ENCODE results near the gene RFX2.
A peak's percentile ranks its signal among the peaks of the same experiment; 100 is the strongest.

- TF ChIP-seq ZNF384 (IDR thresholded peaks at IDR 0.05), result no peak
- no peak for TF ChIP-seq FOXA1 (IDR thresholded peaks at IDR 0.05)
- no peak for TF ChIP-seq ELF4 (IDR thresholded peaks at IDR 0.05)
- TF ChIP-seq PKNOX1 (IDR thresholded peaks at IDR 0.05), result no peak
- TF ChIP-seq BHLHE40 (IDR thresholded peaks at IDR 0.05; ENCODE audit: borderline replicate concordance), result no peak
- no peak for TF ChIP-seq NFRKB (IDR thresholded peaks at IDR 0.05)
- no peak for TF ChIP-seq SP1 (IDR thresholded peaks at IDR 0.05)
- TF ChIP-seq HDGF (IDR thresholded peaks at IDR 0.05; ENCODE audit: borderline replicate concordance), result no peak
- TF ChIP-seq SUZ12 (IDR thresholded peaks at IDR 0.05), result no peak
- no peak for TF ChIP-seq CTBP1 (IDR thresholded peaks at IDR 0.05; ENCODE audit: borderline replicate concordance)
- TF ChIP-seq FOXK2 (IDR thresholded peaks at IDR 0.05), result no peak
- TF ChIP-seq FOXM1 (IDR thresholded peaks at IDR 0.05; ENCODE audit: borderline replicate concordance), result no peak
- TF ChIP-seq TARDBP (IDR thresholded peaks at IDR 0.05), result peak; percentile 81; the same call in 1 of the 2 replicates
- no peak for TF ChIP-seq ARNT (IDR thresholded peaks at IDR 0.05)
These were observed 1.3 kb downstream of the RFX2 start for GRCh38 chr19:6108721-6109633.
